Prostate gland (tissue), 2 donors: ENCODE measurements around the gene GLA. TPM values are rescaled to one million over a fixed set of nuclear protein-coding genes. Genes with fewer than 3 reads are reported as not detected.

Source experiments
- DNase-seq: peaks from one replicate; pipeline ENCODE4 v3.0.0-alpha.2; 2019; ENCODE audit warnings: low spot score
- H3K27ac ChIP-seq, 2 donors: fragments of 200-600 bp; sonication (generic); 2 replicates each; pipeline ENCODE4 v1.5.1; 2017 to 2019
- H3K27me3 ChIP-seq: fragments of 200-600 bp; sonication (generic); replicated peaks from 2 replicates; pipeline ENCODE4 v1.5.1; 2019; ENCODE audit not compliant: insufficient read depth
- H3K36me3 ChIP-seq, 2 donors: fragments of 200-600 bp; sonication (generic); 1 replicate in 1 of 2; 2 replicates in 1 of 2; pipeline versions ENCODE4 v1.5.1 to v1.8.1; 2017 to 2019
- H3K4me1 ChIP-seq: fragments of 200-600 bp; sonication (generic); replicated peaks from 2 replicates; pipeline ENCODE4 v1.5.1; 2019
- H3K4me3 ChIP-seq, 2 donors: fragments of 200-600 bp; sonication (generic); 2 replicates each; pipeline ENCODE4 v1.5.1; 2017 to 2019
- H3K9me3 ChIP-seq: fragments of 200-600 bp; sonication (generic); 2 replicates; pipeline ENCODE4 v1.5.1; 2017
- POLR2A ChIP-seq: fragments of 450-650 bp; IDR thresholded peaks from one replicate; pipeline ENCODE4 v1.6.1; 2016; ENCODE audit warnings: antibody characterized with exemption, mild to moderate bottlenecking
- POLR2AphosphoS5 ChIP-seq: sonication (generic); formaldehyde crosslinking; IDR thresholded peaks from one replicate; pipeline ENCODE4 v1.6.1; 2017; ENCODE audit warnings: antibody characterized with exemption
- WGBS: methylation state at CpG from one replicate; pipeline ENCODE4 v1.1.5; 2018; 5-methylcytosine and 5-hydroxymethylcytosine counted together
- intact Hi-C: fragments of 100-400 bp; cut with DNase I; formaldehyde crosslinking; loops from one replicate; pipeline ENCODE4 v1.14.2; 2022
- total RNA-seq, 2 donors: library from RNA; depleted of rRNA; stranded (reverse); fragments of >200 nt; gene quantifications; one replicate each; pipeline ENCODE4 v1.1.0, GENCODE V29; 2016
- TF ChIP-seq, protein P1 (sequence below), 4 experiments: fragments of 200-600 bp in 2 of 4; fragments of 450-650 bp in 2 of 4; sonication (generic) in 2 of 4; IDR thresholded peaks; 1 replicate in 3 of 4; 2 replicates in 1 of 4; pipeline ENCODE4 v1.5.1; 2016 to 2019; ENCODE audit warnings: antibody characterized with exemption in 4 of 4, mild to moderate bottlenecking in 2 of 4, moderate library complexity in 2 of 4

GLA gene
- total RNA-seq, 2 donors from 2014 or later = 12.6 to 16.4 TPM

DNA sequence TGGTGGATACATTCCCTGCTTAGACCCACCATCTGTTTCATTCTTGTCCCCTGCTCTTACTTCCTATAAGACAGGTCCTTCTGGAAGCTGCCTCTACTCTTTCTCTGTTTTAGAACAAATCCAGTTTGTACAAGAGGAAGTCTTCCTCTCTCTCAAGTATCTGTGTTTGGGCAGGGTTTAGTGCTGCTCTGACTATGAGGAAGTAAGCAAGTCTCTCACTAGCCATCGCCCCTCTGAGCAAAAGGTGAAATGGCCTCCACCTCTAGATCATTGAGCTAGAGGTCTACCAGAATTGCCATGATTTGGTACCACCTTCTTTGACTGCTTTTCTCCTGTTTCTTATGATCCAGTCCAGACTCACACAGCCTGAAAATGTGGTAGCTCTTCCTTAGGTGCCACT lies 30.2 kb downstream of the GLA start:
- no peak overlapping the region for H3K4me3 ChIP-seq
- no peak overlapping the region for H3K27ac ChIP-seq
- no peaks in the 10 kb centered on the region for H3K27me3 ChIP-seq
- intact Hi-C loops = no loop called here
- TF ChIP-seq POLR2AphosphoS5 = no peak
- TF ChIP-seq POLR2A = no peak
- TF ChIP-seq, protein P1, sequence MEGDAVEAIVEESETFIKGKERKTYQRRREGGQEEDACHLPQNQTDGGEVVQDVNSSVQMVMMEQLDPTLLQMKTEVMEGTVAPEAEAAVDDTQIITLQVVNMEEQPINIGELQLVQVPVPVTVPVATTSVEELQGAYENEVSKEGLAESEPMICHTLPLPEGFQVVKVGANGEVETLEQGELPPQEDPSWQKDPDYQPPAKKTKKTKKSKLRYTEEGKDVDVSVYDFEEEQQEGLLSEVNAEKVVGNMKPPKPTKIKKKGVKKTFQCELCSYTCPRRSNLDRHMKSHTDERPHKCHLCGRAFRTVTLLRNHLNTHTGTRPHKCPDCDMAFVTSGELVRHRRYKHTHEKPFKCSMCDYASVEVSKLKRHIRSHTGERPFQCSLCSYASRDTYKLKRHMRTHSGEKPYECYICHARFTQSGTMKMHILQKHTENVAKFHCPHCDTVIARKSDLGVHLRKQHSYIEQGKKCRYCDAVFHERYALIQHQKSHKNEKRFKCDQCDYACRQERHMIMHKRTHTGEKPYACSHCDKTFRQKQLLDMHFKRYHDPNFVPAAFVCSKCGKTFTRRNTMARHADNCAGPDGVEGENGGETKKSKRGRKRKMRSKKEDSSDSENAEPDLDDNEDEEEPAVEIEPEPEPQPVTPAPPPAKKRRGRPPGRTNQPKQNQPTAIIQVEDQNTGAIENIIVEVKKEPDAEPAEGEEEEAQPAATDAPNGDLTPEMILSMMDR (IDR thresholded peaks at IDR 0.05) = no peak
- no peaks in the 10 kb centered on the region for H3K4me1 ChIP-seq
- H3K9me3 ChIP-seq = no peaks in the 10 kb centered on the region
- 89% methylated on average over 1 of the region's 1 CpG for WGBS
- no peaks in the 10 kb centered on the region for H3K36me3 ChIP-seq
- DNase-seq = no peak

DNA sequence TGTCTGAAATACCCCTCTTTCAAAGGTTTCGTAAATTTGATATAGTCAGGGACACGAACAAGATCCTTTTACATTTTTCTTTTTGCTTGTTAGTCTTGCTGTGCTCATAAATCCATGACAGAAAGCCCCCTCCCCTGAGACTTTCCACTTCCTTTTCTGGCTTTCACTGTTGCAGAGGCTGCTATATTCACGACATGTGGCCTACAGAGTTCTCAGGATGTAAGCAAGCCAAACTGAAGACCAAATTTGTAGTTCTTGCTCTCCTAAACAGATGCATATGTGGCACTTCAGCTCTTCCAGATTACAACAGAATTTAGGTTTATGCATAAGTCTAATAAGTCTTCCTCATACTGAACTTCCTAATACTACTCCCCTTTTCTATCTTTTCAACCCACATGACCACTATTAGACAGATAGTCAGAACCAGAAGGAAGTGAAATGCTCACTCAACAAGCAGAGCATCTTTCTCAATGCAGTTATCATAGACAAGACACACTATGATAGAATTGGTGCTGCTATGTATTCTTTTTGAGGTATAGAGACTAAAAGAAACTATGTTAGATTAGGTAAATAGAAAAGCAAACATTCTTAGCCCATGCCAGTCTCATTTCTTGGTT lies 36.7 kb downstream of the GLA start:
- DNase-seq = no peak
- Histone ChIP-seq H3K27me3 (no peaks in the 10 kb centered on the region), H3K36me3 (no peaks in the 10 kb centered on the region), H3K4me3 (no peak overlapping the region), H3K27ac (no peak overlapping the region), H3K4me1 (no peaks in the 10 kb centered on the region), H3K9me3 (no peaks in the 10 kb centered on the region)
- TF ChIP-seq, protein P1 (IDR thresholded peaks at IDR 0.05) = no peak
- intact Hi-C loops = no loop called here
- WGBS = 56% methylated on average over 3 of the region's 3 CpGs

DNA sequence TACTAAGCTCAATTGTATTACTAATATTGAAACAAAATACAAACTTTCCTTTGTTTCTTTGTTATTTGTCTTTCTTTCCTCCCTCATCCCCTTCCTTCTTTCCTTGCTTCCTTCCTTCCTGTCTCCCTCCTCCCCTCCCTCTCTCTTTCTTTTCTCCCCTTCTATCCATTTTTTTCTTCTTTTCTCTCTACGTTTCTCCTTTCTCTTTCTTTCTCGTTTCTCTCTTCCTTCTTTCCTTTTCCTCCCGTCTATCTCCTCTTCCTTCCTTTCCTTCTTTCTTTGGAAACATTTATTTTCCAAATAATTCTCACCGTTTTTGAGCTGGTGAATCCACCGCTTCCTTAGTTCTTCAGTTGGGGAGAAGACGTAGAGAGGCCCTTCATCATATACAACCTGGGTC lies 38.0 kb downstream of the GLA start:
- H3K4me1 ChIP-seq = no peaks in the 10 kb centered on the region
- TF ChIP-seq POLR2A = no peak
- TF ChIP-seq, protein P1 (IDR thresholded peaks at IDR 0.05) = no peak
- no peak for TF ChIP-seq POLR2AphosphoS5
- no peaks in the 10 kb centered on the region for H3K36me3 ChIP-seq
- WGBS = 75% methylated on average over 6 of the region's 6 CpGs
- H3K27me3 ChIP-seq = no peaks in the 10 kb centered on the region
- no peak overlapping the region for H3K27ac ChIP-seq
- H3K4me3 ChIP-seq = no peak overlapping the region
- no peaks in the 10 kb centered on the region for H3K9me3 ChIP-seq
- no peak for DNase-seq
- intact Hi-C loops = no loop called here

DNA sequence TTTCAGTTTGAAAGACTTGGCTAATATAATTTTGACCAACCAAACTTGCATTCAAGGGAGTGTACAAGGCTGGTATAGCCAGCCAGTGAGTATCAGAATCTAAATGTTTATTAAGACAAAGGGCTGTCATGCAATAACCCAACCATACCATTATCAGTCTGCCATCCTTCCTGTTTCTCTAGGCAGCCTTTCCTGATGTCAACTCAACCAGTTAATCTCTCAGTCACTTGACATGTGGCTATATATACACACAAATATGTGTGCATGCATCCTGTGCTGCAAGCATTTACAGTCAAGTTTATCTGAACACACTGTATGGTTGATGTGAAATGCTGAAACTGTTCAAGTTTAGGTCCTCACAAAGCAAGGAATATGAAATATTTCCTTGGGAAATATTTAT lies 38.9 kb downstream of the GLA start:
- no peaks in the 10 kb centered on the region for H3K9me3 ChIP-seq
- TF ChIP-seq POLR2AphosphoS5 (no peak), POLR2A (no peak)
- TF ChIP-seq, protein P1 (IDR thresholded peaks at IDR 0.05) = no peak
- no peak overlapping the region for H3K4me3 ChIP-seq
- DNase-seq = no peak
- no peak overlapping the region for H3K27ac ChIP-seq
- no peaks in the 10 kb centered on the region for H3K27me3 ChIP-seq
- no peaks in the 10 kb centered on the region for H3K4me1 ChIP-seq
- no peaks in the 10 kb centered on the region for H3K36me3 ChIP-seq
- intact Hi-C loops = no loop called here

DNA sequence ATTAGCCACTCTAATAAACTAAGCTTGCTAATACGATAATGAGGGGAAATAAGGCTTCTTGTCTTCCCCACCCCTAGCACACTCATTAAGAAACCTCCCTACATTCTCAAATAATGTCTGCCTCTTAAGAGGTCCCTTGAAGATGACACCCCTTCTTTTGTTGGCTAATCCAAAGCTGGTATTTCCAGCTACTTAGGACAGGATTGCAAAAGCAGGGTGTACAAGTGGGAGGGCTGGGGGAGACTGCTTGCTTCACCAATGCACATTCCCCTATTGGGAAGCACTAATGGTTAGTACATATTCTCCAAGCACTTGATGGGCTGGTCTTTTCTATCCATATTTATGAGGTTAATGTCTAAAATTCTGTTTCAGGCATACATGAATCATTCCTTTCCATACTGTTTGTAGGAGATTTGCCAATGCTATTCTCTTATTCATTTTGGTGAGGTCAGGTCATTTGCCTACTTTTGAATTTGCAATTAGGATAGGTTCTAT lies 42.4 kb downstream of the GLA start:
- TF ChIP-seq, protein P1 (IDR thresholded peaks at IDR 0.05) = no peak
- TF ChIP-seq POLR2AphosphoS5 (no peak), POLR2A (no peak)
- WGBS = 90% methylated on average over 1 of the region's 1 CpG
- H3K27ac ChIP-seq = no peak overlapping the region
- no peak for DNase-seq
- H3K27me3 ChIP-seq = no peaks in the 10 kb centered on the region
- no peaks in the 10 kb centered on the region for H3K9me3 ChIP-seq
- H3K4me3 ChIP-seq = no peak overlapping the region
- intact Hi-C loops = no loop called here
- H3K36me3 ChIP-seq = no peaks in the 10 kb centered on the region
- no peaks in the 10 kb centered on the region for H3K4me1 ChIP-seq
